VCaP (cell line): ENCODE measurements around the gene KCNJ6.

Source experiments
- H3K27ac ChIP-seq: fragments of 450-650 bp; 2 replicates; pipeline ENCODE4 v1.5.1; 2017
- TF ChIP-seq, protein P1 (sequence below): fragments of 450-650 bp; conservative IDR thresholded peaks from 2 replicates; pipeline ENCODE4 v1.5.1; 2017; ENCODE audit warnings: mild to moderate bottlenecking, moderate library complexity

Gene KCNJ6

DNA sequence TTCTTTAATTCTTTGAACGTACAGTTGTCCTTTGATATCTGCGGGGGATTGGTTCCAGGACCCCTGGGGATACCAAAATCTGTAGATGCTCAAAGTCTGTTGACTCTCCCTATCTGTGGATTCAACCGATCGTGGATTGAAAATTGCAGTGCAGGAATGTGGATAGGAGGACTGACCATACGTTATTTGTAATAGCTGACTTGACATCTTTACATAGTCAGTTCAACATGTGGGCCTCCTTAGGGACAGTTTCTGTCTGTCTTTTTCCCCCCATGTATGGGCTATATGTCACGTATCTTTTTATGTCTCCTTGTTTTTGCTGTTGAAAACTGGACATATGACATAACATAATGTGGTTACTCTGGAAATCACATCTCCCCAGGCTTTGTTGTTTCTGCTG lies 344.8 kb downstream of the KCNJ6 start:
- no peak overlapping the region for H3K27ac ChIP-seq
- TF ChIP-seq, protein P1, sequence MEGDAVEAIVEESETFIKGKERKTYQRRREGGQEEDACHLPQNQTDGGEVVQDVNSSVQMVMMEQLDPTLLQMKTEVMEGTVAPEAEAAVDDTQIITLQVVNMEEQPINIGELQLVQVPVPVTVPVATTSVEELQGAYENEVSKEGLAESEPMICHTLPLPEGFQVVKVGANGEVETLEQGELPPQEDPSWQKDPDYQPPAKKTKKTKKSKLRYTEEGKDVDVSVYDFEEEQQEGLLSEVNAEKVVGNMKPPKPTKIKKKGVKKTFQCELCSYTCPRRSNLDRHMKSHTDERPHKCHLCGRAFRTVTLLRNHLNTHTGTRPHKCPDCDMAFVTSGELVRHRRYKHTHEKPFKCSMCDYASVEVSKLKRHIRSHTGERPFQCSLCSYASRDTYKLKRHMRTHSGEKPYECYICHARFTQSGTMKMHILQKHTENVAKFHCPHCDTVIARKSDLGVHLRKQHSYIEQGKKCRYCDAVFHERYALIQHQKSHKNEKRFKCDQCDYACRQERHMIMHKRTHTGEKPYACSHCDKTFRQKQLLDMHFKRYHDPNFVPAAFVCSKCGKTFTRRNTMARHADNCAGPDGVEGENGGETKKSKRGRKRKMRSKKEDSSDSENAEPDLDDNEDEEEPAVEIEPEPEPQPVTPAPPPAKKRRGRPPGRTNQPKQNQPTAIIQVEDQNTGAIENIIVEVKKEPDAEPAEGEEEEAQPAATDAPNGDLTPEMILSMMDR, result no peak

DNA sequence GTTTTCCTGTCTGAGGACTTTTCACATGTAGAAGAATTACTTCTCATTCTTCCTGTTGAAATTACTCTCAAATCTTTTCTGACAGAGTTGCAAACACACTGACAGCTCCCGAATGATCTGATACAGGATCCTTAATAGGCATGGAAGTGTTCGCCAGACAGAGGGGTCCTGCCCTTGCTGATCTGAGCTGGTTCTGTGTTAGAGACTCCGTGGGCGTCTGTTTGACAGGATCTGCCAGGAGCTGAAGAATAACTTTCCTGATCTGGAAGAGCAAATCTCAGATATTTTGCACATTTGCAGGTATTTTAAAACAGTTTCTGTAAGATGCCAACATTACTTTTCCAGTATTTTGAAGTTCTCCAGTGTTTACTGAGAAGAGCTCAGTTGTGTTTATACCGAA lies 347.3 kb downstream of the KCNJ6 start:
- TF ChIP-seq, protein P1, result no peak
- H3K27ac ChIP-seq, result no peak overlapping the region

- no peak overlapping the region for H3K27ac ChIP-seq
- TF ChIP-seq, protein P1, result no peak
These were observed 347.8 kb downstream of the KCNJ6 start for GRCh38 chr21:37568415-37568814.

- TF ChIP-seq, protein P1, result no peak
- no peak overlapping the region for H3K27ac ChIP-seq
These were observed 349.3 kb downstream of the KCNJ6 start for GRCh38 chr21:37566790-37567615.

DNA sequence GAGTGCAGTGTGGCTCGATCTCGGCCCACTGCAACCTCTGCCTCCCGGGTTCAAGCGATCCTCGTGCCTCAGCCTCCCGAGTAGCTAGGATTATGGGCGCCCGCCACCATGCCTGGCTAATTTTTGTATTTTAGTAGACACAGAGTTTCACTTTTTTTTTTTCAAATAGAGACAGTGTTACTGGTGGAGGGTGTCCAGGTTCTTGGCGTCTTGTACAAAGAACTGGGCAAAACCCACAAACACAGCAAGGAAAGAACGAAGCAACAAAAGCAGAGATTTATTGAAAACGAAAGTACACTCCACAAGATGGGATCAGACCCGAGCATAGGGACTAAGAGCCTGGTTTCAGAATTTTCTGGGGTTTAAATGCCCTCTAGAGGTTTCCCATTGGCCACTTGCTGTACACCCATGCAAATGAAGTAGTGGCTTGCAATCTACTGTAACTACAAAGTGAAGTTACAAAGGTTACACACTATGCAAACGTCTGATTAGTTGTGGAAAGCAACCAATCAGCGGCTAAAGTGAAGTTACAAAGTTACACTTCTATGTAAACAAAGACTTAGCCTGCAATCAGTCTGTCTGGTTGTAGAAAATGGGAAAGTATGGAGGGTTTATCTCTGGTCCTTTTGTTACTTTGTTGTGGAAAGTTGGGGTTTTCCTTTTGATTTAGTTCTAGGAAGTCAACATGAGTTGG lies 350.6 kb downstream of the KCNJ6 start:
- H3K27ac ChIP-seq, result no peak overlapping the region
- TF ChIP-seq, protein P1, result no peak

DNA sequence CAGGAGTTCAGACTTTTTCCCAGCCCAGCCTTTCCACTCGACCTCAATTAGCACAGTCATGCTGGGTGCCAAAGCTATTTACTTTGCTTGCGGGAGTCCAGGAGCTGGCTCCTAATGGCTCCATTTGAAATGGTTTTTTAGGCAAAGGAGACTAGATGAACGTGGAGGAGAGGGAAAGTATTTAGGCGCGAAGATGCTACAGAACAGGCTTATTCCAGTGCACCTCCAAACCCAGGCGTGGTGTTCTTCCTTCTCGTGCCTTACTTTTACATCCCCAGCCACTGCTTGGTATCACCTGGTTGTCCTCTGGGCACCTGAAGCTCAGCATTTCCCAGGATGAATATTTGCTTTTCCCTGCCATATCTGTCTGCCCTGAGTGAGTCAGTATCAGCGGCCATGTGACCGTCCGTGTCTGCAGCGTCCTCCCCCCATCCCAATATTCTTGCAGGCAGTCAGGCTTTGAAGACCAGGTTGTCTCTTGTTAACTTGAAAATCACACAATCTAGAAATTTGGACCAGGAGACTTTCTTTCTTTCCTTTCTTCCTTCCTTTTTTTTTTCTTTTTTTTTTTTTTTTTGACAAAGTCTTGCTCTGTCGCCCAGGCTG lies 351.2 kb downstream of the KCNJ6 start:
- H3K27ac ChIP-seq, result peak overlapping the region; percentile 76; the same call in 1 of the 2 replicates
- TF ChIP-seq, protein P1, result no peak

GRCh38 chr21:37564341-37564923 lies 351.8 kb downstream of the KCNJ6 start:
- TF ChIP-seq, protein P1, result no peak
- peak overlapping the region; percentile 76 for H3K27ac ChIP-seq
